DND-41 (cell line): ENCODE measurements around the gene POU4F2.

Experiments used
- EZH2 ChIP-seq: IDR thresholded peaks from 3 replicates; pipeline ENCODE4 v1.6.1; 2012; ENCODE audit warnings: borderline replicate concordance, low read depth, mild to moderate bottlenecking, moderate library complexity, low read length, inconsistent platforms; ENCODE audit not compliant: severe bottlenecking
- TF ChIP-seq, protein P1 (sequence below): IDR thresholded peaks from 2 replicates; pipeline ENCODE4 v1.5.1; 2012; ENCODE audit warnings: borderline replicate concordance, low read length, moderate library complexity, mild to moderate bottlenecking; ENCODE audit not compliant: poor library complexity, severe bottlenecking; ENCODE audit errors: extremely low read depth

DNA sequence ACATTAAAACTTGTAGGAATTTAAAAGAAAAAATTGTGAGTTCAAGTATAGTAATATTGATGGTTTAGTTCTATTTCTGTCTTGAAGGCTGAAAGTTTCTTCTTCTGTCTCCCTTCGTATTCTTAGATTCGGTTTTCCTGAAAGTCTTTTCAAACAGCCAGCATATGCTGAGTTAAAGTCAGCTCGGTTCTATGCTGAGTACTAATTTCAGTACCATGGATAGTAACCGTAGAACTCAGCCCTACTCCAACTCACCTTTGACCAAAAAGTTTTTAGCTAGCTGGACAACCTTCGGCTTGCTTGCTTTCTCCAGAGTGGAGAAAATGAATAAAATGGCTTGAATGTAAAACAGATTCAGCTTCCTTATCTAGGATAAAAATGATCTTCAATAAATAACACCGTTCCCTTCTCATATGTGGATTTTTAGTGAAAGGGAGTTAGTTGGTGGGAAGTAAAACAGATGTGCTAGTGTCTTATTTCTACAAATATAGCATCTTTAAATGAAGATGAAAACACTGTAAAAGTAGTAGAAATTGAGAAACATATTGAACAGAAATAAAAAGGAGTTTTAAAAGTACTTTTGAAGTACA lies 5.2 kb downstream of the POU4F2 start:
- TF ChIP-seq, protein P1, sequence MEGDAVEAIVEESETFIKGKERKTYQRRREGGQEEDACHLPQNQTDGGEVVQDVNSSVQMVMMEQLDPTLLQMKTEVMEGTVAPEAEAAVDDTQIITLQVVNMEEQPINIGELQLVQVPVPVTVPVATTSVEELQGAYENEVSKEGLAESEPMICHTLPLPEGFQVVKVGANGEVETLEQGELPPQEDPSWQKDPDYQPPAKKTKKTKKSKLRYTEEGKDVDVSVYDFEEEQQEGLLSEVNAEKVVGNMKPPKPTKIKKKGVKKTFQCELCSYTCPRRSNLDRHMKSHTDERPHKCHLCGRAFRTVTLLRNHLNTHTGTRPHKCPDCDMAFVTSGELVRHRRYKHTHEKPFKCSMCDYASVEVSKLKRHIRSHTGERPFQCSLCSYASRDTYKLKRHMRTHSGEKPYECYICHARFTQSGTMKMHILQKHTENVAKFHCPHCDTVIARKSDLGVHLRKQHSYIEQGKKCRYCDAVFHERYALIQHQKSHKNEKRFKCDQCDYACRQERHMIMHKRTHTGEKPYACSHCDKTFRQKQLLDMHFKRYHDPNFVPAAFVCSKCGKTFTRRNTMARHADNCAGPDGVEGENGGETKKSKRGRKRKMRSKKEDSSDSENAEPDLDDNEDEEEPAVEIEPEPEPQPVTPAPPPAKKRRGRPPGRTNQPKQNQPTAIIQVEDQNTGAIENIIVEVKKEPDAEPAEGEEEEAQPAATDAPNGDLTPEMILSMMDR: no peak
- TF ChIP-seq EZH2: no peak
